NCI-H2227 (cell line): ENCODE results near the gene CHAF1B.
"Not testable (repeated sequence)": the region's sequence is repeated elsewhere in the genome, so short reads cannot be mapped to it uniquely, and the experiment has no call there.

ENCODE experiments used
- DNase-seq: peaks from one replicate; lab custom pipeline; 2025; ENCODE audit not compliant: unreplicated experiment; lab: John Stamatoyannopoulos, UW

Gene CHAF1B

DNA sequence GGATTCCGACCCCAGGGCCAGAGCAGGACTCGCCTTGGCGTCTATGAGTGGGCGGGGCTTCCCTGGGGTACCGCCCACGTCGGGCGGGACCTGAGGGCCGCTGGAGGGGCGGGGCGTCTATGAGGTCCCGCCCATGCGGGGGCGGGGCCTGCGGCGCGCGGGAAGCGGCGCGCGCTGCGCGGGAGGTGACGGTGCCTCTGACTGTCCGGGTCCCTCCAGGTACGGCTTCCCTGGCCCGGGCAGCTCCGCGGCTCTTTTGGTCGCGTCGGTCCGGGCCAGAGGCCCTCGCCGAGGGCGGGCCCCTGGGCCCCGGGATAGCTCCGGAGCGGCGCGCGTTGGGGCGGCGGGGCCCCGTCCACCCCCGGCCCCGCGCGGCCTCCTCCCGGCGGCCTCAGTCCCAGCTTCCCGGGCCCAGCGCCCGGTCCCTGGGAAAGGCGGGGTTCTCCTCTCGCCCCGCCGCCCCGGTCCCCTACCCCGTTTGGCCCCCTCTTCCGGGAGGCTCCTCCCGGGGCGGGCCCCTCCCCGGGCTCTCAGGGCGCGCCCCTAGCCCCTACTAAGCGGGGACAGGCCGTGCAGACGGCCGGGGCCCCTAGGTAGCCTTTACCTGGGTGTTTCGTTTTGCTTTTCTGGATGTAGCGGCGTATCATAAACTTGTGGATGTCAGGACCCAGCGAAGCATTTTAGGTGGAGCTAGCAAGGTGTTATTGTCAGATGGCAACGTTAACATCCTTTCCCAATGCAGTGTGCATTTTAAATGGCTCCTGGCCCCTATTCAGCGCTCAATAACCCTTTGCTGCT, at the start of gene CHAF1B:
Gene CHAF1B (plus strand): TSS at position 160 of the 798 bp plus-strand sequence. CDS start 745 bp downstream, outside the sequence.
- peak; percentile 90 for DNase-seq

DNA sequence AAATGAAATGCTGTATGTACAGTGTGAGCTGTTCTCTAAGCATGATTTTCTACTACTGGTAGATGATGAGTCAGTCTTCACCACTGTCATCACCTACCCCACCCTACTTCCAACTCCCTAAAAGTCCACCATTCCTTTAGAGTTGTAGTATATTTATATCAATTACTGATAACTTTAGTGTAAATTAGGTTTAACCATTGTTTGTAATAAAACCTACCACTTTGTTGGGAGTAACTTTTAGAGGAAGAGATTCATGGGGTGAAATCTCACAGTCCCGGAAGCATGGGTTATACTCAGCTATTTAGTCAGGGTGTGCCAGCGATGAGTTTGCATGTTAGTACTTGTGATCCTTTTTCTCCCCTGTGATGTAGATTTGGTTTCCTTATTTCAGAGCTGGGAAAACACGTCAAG, 48.1 kb upstream of the CHAF1B start:
- DNase-seq = no peak

DNA sequence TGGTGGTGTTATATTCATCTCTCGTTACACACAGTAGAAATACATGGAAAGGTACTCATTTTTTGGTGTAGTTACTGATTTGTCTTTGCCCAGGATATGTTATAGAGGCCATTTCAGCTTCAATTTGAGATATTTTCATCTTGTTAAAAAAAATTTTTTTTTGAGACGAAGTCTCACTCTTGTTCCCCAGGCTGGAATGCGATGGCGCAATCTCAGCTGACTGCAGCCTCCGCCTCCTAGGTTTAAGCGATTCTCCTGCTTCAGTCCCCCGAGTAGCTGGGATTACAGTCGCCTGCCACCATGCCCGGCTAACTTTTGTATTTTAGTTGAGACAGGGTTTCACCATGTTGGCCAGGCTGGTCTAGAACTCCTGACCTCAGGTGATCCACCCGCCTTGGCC, 46.2 kb upstream of the CHAF1B start:
- no peak for DNase-seq

DNA sequence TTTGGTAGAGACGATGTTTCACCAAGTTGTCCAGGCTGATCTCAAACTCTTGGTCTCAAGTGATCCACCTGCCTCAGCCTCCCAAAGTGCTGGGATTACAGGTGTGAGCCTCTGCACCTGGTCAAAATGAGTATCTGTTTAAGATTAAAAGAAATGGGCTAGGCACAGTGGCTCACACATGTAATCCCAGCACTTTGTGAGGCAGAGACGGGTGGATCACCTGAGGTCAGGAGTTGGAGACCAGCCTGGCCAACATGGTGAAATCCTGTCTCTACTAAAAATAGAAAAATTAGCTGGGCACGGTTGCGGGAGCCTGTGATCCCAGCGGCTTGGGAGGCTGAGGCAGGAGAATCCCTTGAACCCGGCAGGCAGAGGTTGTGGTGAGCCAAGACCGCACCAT, 42.6 kb upstream of the CHAF1B start:
- not testable (repeated sequence) for DNase-seq

DNA sequence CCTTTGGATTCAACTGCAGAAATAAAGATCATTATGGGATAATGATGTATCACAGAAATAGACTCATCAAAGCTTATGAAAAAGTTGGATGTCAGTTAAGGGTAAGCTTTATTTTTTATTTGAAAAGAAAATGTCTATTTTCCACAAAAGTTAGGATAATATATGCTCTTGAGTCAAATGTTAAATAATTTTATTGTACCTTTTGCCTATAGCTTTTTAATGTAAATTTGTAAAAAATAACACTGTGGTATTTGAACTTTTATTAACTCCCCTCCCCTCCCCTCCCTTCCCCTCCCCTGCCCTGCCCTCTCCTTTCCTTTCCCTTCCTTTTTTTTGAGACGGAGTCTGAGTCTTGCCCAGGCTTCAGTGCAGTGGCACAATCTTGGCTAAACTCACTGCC, 40.3 kb upstream of the CHAF1B start:
- DNase-seq = no peak

DNA sequence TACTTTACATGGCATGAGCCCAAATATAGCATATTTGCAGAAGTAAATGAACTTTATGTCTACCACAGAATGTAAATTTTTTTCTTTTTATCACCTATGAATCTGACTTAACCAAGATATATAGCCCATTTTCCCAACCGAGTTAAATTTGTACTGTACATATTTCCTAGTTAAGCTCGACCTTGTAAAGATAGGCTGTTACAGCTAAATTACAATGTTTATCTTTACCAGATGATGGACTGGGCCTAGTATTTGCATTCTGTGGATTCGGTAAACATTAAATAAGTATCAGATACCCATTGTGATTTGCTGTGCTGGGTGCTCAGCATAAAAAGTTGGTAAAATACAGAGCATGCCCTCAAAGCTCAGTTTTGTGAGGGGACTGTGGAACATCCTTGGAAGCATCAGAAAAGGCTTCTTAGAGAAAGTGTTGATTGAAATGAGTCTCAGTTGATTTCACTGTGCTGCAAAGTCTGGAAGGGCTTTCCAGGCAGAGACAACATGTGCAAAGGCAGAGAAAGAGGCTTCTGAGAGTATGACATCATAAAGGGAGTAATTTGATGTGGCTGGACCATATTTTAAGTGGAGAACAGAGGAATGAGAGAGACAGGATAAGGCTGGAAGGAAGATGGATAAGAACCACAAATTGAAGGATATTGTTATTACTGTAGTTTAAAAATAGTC, 37.8 kb upstream of the CHAF1B start:
- no peak for DNase-seq

DNA sequence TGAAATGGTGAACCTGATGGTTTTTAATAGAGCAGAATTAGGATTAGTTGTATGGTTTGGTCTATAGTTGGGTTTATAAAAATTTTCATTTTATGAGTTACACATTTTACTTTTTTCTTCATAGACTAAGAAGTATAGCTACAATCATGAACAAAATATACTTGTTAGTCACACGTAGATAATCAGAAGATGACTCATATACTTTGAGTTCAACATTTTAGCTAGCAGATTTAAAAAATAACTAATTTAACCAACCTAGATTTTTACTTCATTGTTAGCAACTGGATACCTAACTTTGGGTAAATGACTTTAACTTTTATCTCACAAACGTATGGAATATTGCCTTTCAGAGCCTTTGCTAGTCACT, 37.2 kb upstream of the CHAF1B start:
- DNase-seq = no peak

DNA sequence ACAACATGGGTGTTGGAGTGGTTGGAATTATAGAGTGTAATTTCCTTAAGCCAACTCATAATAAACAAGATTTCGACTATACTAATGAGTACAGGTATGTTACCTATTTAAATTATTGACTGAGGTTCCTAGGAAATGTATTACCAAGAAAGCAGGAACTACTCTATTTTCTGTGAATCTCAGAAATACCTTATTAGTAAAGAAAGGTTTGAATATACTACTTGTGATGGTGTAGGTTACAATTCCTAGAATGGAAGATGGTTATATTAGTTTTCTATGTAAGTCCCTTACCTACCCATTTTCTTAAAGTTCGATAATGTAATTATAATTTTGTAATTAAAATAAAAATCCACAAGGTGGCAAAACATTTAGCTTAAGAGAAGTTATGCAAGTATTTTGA, 35.9 kb upstream of the CHAF1B start:
- no peak for DNase-seq

DNA sequence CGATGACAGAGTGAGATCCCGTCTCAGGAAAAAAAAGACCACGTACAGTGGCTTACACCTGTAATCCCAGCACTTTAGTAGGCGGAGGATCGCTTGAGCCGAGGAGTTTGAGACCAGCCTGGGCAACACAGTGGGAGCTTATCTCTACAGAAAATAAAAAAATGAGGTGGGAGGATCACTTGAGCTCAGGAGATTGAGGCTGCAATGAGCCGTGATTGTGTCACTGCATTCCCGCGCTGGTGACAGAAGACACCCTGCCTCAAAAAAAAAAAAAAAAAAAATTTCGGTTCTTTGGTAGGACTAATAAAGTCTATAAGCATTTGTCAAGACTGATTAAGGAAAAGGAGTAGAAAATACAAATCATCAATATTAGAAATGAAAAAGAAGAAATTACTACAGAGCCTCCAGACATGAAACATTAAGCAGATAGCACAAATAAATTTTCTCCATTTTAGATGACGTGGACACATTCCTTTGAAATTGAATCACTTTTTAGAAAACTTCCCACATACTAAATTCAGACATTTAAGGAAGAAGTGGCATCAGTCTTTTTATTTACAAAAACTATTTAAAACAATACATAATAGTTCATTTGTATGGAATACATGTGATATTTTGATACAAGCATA, 34.8 kb upstream of the CHAF1B start:
- DNase-seq = no peak

DNA sequence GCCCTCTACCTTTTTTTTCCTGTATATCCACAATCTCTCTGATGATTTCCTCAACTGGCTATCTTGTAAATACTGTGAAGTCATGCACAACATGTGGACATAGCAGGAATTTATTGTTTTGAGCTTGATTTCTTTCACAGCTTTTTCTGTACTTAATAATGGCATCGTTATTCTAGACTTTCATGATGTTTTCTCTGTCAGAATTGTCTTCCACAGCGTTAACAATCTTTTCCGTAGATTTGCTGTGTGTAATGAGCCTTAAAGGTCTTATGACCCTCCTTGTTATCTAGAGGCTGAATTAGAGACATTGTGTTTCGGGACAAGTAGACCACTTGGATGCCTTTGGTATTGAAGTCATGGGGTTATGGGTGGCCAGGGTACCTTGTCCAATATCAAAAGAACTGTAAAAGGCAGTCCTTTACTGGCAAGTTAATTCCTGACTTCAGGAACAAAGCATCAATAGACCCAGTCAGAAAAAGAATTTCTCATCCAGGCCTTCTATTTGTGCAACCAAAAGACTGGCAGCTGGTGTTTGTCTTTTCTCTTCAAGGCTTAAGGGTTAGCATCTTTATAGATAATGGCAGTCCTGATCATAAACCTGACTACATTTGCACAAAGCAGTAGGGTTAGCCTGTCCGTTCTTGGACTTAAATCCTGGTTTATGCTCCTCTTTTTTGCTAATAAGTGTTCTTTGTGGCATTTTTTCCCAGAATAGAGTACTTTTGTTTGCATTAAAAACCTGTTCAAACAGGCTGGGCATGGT, 30.1 kb upstream of the CHAF1B start:
- DNase-seq = no peak

DNA sequence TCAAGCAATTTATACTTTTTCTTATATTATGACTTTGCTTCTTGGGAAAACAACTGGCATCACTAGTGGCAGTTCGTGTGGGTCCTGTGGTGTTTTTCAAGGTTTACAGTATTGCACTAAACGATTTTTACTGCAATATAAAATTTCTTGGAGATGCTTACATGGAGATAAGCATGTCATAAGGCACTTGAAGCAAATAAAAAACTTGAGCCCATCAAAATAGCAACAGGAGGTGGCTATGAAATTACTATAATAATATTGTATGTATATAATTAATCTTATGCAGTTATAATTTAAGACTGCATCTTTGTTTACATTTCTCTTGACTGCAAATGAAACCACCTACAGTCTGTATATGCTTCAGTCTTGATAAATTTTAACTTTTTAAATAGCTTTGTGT, 29.3 kb upstream of the CHAF1B start:
- no peak for DNase-seq

DNA sequence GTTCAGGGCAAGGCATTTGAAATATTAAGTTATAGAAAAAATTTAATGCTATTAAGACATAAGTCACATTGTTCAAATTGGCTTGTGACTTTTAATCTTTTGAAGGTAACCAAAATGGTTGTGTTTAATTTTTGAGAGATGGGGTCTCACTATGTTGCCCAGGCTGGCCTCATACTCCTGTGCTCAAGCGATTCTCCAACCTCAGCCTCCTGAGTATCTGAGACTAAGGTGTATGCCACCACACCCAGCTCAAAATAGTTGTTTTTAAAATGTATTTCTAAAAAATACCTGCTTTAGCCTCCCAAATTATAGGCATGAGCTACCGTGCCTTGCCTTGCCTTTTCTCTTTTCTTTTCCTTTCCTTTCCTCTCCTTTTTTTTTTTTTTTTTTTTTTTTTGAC, 26.0 kb upstream of the CHAF1B start:
- DNase-seq = no peak

DNA sequence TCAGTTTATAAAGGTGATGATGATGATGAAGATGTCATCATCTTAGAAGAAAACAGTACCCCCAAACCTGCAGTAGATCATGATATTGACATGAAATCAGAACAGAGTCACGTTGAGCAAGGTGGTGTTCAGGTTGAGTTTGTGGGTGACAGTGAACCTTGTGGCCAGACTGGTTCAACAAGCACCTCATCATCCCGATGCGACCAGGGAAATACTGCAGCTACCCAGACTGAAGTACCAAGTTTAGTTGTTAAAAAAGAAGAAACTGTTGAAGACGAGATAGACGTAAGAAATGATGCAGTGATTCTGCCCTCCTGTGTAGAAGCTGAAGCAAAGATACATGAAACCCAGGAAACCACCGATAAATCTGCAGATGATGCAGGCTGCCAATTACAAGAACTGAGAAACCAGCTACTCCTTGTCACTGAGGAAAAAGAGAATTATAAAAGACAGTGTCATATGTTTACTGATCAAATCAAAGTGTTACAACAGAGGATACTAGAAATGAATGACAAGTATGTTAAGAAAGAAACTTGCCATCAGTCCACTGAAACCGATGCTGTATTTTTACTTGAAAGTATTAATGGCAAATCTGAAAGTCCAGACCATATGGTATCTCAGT, 16.0 kb upstream of the CHAF1B start:
- no peak for DNase-seq

DNA sequence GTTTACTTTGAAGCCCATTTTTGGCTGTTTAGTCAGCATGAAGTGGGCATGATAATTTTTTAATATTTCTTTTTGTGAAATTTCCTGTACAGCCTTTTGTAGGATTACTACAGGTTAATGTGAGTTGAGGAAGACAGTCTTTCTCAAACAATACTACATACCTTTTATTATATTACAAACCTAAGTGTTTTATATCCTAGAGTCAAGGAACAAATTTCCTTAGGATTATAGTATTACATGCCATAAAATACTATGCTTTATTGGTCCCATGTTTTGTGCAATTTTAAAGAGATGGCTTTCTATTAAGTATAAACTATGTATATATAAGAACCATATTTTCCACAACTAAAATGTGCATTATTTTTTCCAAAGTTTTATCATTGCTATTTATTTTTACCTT, 9.2 kb upstream of the CHAF1B start:
- DNase-seq = no peak

DNA sequence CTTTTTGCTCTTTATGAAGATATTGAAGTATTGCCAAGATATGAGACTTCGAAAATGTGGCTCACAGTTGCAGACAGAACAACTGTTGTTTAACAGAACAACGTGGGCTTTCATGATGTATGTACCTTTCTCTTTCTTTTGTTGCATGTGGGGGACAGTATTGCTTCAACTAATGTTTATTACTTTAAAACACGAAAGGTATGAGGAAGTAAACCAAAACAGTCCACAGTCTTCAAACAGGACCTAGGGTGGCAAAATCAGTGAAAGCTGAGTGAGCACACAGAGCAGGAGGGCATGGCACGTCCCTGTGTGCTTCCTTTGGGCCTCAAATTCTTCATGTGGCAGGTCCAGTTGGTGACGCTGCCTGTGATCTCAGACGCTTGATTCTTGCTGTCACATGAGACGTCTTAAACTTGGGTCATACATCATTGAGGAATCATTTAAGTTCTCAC, 7.8 kb upstream of the CHAF1B start:
- no peak for DNase-seq

DNA sequence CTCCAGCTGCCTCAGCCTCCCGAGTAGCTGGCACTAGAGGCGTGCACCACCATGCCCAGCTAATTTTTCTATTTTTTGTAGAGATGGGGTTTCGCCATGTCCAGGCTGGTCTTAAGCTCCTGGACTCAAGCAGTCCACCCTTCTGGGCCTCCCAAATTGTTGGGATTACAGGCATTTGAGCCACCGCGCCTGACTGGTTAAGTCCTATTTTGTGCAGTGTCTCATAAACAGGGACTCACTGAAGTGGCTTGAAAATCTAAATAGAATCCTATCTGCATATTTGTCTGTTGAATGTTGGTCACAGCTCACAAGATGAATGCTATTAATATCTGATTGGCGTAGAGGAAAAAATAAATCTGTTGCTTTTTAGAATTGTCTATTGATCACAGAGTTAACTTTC, 5.9 kb upstream of the CHAF1B start:
- DNase-seq = no peak

DNA sequence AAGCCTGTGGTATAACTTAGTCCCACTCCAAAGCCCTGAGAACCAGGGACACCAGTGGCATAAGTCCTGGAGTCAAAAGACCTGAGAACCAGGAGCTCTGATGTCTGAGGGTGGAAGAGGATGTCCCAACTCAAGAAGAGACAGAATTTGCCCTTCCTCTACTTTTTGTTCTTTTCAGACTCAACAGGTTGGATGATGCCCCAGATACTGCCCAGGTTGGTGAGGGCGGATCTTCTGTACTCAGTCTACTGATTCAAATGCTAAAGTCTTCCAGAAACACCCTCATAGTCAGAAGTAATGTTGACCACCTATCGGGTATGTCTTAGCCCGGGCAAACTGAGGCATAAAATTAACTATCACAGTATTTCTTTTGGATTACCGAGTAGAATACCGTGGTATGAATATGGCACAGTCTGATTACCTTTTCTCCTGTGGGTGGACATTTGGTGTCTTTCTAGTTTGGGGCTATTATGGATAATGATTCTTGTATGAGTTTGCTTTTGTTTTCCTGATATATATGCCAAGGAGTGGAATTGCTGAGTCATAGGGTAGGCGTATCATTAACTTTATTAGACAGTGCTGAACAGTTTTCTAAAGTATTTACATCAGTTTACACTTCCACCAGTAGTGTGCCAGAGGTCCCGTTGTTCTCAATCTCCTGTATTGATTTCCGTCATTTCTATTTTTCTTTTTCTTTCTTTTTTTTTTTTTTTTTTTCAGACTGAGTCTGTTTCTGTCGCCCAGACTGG, 3.2 kb upstream of the CHAF1B start:
- DNase-seq = no peak

DNA sequence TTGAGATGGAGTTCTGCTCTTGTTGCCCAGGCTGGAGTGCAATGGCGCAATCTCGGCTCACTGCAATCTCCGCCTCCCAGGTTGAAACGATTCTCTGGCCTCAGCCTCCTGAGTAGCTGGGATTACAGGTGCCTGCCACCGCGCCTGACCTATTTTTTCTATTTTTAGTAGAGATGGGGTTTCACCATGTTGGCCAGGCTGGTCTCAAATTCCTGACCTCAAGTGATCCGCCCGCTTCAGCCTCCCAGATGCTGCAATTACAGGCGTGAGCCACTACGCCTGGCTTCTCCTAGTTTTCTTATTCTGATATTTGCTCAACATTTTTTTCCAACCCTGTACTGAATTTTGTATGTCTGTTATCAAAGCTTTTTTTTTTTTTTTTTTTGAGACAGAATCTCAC, 2.5 kb upstream of the CHAF1B start:
- not testable (repeated sequence) for DNase-seq

DNA sequence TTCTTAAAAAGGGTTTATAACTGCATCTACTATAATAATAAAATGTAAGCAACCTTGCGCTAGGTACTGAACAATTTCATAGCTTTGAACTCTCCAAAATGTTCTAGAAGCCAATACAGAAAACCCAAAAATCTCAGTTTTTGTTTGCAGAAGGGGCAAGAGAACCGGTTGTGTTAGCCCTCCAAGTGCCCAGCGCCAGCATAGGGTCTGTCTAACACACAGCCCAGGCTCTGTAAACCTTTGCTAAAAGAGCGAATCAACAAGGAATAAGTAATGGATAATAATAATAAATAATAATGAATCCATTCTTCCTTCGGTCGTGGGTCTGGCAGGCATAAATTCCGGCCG, 333 bp upstream of the CHAF1B start:
- DNase-seq = peak; percentile 50

DNA sequence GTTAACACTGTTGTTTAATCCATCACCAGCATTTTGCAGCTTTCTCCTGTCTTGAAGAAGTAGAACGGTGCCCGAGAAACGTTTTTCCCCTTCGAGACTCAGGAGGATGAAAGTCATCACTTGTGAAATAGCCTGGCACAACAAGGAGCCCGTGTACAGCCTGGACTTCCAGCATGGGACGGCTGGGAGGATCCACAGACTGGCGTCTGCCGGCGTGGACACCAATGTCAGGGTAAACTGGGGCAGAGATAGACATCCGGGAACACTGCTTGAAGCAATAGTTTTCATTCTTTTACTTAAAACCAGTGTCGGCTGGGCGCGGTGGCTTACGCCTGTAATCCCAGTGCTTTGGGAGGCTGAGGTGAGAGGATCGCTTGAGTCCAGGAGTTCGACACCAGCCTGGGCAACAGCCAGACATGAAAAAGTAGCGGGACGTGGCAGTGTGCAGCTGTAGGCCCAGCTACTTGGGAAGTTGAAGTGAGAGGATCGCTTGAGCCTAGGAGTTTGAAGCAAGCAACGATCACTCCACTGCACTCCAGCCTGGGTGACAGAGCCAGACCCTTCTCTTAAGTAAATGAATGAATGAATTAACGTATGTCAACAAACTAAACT, 945 bp downstream of the CHAF1B start:
- DNase-seq = no peak
